ENCODE results near the gene PDE6B. TPM values are rescaled to one million over a fixed set of nuclear protein-coding genes. Genes with fewer than 3 reads are reported as not detected.

PDE6B gene
- total RNA-seq, 1 donor from 2014 or later: 4.8 TPM

DNA sequence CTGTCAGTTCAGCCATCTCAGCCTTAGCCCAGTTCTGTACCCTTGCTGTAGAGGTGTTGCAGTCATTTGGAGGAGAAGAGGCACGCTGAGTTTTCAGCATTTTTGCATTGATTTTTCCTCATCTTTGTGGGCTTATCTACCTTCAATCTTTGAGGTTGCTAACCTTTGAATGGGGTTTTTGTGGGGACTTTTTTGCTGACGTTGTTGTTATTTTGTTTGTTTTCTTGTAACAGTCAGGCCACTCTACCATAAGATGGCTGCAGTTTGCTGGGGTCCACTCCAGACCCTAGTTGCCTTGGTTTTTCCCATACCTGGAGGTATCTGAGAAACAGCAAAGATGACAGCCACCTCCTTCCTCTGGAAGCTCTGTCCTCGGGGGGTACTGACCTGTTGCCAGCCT, 26.4 kb upstream of the PDE6B start:
- DNase-seq (ENCODE audit: low spot score): no peak
- intact Hi-C loops (cut with DNase I): no loop called here

DNA sequence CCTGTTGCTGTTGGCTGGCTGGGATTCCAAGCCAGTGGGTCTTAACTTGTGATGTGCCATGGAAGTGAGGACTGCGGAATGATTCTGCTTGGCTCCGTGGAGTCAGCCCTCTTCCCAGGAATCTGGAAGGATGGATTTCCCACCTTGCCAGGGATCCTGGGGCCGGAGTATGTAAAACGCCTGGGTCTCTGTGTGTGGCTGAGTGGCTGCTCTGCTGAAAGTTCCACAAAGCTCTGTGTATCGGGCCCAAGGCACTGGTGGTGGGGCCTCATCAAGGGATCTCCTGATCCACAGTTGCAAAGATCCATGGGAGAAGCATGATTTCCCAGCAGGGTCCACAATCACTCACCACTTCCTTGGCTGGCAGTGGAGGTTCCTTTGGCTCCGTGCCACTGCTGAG, 25.2 kb upstream of the PDE6B start:
- DNase-seq (ENCODE audit: low spot score): no peak
- intact Hi-C loops (cut with DNase I): no loop called here

DNA sequence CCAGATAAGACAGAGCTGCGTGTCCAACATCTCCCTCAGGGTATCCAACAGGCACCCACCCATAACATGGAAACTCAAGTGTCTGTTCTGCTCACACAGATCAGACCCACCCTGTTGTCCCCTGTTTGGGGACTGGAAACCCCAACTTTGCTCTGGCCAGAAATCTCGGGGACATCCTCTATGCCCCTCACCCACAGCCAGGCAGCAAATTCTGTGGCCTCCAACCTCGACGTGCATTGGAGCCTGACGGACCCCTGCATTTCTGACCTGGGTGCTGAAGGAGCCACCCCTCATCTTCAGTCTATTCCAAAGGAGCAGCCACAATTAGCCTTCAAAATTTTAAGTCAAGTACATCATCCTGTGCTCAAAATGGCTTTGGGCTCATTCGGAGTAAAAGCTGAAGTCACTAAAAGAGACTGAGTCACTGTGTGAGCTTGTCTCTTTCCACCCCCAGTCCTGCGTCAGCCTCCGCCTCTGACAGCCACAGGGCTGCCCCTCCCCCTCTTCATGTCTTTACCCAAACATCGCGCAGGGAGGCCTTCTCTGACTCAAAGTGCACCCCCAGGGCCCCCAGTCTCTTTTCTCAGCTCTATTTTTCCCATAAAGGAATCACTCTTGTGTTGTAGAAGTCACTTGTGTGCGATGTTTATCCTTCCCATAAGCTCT, 24.4 kb upstream of the PDE6B start:
- DNase-seq (ENCODE audit: low spot score): no peak
- intact Hi-C loops (cut with DNase I): no loop called here

DNA sequence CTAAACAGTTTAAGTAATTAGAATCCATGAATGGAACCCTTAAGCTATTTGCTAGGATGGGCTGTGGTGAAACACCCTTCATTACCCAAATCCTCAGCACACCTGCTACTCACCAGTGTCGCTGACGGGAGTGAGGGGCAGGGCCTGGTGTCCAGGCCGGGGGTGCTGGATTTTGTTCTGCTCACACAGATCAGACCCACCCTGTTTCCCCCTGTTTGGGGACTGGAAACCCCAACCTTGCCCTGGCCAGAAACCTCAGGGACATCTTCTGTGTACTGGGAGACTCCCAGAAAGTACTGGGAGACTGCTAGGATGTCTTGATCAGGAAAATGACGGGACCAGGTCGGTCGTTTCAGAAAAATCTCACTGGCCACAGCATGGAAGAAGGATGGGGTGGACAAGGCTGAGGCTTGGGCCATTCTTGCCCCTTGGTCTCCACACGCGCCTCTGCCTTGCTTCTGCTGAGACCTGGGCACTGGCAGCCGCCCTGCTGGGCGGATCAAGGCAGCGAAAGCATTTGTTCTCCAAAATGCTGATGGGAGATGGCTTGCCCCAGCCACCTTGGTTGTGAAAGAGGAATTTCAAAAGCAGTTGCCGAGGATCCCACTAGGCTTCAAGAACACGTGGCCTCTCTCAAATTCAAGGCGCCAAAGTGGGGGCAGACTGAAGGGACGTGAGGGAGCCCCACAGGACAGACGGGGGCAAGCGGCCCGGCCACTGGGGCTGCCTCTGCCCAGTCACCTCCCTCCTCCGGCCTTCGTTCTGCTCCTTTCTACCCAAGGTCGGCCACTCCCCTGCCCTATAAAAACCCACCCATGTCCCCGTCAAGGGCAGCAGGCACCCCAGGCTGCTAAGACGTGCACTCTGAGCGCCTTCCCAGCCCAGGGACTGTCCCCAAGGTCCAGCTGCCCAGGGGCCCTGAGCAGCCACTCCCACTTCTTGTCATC, 23.5 kb upstream of the PDE6B start:
- intact Hi-C loops (cut with DNase I): no loop called here
- DNase-seq (ENCODE audit: low spot score): no peak

DNA sequence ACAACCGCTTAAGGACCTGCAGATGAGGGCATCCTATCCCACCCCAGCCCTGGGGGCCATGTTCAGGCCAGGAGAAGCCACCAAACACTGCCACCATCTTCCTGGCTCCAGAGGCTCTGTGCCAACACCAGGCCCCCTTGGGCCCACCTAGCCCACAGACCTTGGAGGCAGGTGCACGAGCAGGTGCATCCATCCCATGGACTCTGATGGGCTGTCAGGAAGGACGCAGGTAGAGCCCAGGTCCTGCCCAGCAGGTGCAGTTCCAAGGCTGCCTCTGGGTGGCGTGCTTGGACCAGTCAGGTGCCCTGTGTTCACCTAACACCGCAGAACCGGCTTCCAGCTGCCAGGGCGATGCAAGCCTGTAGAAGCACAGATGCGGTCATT, 22.8 kb upstream of the PDE6B start:
- intact Hi-C loops (cut with DNase I): no loop called here
- DNase-seq (ENCODE audit: low spot score): no peak

DNA sequence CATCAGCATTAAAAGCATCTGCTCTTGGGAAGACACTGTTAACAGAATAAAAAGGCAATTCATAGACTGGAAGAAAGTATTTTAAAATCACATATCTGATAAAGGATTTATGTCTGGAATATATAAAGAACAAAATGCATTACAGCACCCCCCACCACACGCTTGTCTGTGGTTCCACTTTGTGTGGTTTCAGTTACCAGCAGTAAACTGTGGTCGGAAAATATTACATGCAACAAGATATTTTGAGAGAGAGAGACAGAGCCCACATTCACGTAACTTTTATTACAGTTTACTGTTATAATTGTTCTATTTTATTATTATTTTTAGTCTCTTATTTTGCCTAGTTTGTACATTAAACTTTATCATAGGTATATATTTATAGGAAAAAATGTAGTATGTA, 21.2 kb upstream of the PDE6B start:
- intact Hi-C loops (cut with DNase I): no loop called here

DNA sequence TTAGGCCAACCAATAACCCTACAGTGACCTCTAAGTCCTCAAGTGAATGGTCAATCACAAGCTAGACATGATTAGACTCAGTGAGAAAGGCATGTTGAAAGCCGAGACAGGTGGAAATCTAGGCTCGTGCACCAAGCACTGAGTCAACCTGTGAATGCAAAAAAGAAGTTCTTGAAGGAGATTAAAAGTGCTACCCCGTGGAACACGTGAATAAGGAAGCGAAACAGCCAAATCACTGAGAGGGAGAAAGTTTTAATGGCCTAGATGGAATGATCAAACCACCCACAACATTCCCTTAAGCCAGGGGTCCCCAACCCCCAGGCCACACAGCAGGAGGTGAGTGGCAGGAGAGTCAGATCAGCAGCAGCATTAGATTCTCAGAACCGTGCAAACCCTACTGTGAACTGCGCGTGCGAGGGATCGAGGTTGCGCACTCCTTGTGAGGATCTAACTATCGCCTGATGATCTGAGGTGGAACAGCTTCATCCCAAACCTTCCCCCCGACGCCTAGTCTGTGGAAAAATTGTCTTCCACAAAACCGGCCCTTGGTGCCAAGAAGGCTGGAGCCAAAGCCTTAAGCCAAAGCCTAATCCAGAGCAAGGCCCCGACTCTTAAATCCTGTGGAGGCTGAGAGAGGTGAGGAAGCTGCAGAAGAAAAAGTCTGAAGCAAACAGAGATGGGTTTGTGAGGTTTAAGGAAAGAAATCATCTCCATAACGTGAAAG, 19.5 kb upstream of the PDE6B start:
- no peak for DNase-seq (ENCODE audit: low spot score)
- intact Hi-C loops (cut with DNase I): no loop called here

More for the DNA sequence above, 21.2 kb upstream of the PDE6B start:
- no peak for DNase-seq (ENCODE audit: low spot score)

DNA sequence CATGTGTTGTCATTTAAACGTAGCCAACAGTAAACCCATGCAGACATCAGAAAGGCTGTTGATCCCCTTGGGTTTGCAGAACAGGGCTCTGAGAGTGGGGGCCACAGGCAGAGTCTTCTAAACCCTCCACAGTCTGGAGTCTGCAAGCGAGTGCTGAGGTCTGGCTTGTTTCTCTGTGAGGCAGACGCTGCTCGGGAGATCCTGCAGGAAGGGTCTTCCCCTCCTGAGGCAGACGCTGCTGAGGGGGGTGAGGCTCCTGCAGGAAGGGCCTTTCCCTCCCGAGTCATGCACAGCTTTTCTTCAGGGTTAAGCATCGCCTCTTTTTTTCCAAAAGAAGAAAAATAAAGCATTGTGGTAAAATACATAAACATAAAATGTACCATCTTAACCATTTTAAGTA, 17.1 kb upstream of the PDE6B start:
- peak; percentile 47 for DNase-seq (ENCODE audit: low spot score)
- intact Hi-C loops (cut with DNase I): no loop called here

DNA sequence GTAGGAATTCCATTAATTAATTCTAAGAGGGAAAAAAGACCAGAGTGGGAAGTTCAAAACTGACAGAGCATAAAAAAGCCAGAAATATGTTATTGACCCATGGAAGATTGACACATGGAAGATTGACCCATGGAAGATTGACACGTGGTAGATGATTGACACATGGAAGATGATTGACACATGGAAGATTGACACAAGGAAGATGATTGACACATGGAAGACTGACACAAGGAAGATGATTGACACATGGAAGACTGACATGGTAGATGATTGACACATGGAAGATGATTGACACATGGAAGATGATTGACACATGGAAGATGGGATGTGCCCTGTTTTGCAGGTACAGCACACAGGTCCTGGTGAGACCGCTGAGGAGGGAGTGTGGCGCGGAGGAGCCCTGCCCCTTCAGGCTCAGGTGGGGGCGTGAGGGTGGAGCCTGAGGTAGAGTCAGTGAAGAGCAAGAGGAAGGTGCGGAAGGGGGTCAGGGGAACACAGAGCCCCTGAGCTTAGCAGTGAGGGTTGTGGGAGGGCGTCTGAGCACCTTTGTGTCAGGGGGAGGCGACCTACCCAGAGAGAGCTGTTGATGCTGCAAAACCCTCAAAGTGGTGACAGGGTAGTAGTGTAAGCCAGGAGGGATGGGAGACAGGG, 15.8 kb upstream of the PDE6B start:
- peak; percentile 17 for DNase-seq (ENCODE audit: low spot score)
- intact Hi-C loops (cut with DNase I): no loop called here

DNA sequence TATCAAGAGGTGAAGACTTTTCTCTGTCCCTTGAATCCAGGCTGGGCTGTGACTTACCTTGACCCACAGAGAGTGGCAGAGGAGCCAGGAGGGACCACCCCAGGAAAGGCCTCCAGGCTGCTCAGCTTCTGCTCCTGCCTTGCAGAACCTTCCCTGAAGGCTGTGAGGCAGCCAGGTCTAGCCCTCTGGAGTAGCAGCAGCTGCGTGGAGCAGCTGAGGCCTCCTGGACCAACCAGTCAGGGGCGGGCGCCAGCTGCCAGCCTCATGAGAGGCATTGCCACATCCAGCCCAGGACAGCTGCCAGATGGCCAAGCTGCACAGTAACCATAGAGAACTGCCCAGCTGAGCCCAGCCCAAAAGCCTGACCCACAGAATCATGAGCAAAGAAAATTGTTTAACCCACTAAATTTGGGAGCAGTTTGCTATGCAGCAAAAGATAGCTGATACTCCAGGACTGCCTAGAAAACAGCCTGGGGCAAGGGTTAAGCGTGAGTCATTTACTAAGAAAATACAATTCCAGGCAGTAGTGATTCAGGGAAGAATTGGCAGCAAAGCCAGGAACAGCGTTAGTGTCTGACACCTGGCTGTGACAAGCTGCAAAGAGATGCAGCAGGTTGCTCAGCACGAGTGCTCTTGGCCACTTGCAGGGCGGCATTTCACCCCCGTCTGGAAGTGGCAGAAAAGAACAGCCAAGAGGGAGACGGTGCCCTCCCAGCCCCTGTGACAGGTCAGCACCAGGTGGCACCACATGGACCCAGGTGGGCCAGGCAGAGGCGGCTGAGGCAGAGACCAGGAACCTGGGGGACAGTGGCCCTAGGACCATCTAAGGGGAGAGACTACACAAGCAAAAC, 14.7 kb upstream of the PDE6B start:
- peak; percentile 58 for DNase-seq (ENCODE audit: low spot score)

DNA sequence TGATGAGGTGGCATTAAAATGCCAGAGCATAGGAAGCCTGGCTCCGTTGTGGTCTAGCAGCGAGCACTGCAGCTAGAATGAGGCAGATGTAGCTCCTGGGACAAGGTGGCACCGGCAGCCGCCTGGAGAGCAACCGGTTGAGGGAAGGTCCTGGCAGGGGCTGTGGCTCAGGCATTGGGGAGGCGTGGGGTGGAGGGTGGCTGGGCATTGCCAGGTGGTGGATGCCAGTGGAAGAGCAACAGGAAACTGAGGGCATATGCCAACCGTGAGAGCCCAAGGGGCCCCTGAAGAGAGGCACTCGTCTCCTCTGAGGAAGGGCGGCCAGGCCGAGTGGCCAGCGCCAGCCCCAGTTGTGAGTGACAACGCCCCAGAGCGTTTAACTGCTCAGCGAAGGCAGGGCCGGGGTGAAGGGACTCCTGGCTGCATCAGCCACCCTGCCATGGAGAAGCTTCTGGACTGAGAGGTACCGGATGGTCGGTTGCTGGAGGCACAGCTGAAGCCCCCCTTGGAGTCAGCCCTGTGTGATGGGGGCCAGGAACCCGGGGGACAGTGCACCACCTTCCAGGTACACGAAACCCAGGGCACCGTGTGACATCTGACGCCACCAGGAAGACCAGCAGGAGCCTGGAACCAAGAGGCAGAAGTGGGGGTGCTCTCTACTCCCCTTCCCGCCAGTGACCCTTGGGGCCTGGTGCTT, 13.2 kb upstream of the PDE6B start:
- DNase-seq (ENCODE audit: low spot score): peak; percentile 47
- intact Hi-C loops (cut with DNase I): no loop called here

More for the DNA sequence above, 14.7 kb upstream of the PDE6B start:
- intact Hi-C loops (cut with DNase I): no loop called here

DNA sequence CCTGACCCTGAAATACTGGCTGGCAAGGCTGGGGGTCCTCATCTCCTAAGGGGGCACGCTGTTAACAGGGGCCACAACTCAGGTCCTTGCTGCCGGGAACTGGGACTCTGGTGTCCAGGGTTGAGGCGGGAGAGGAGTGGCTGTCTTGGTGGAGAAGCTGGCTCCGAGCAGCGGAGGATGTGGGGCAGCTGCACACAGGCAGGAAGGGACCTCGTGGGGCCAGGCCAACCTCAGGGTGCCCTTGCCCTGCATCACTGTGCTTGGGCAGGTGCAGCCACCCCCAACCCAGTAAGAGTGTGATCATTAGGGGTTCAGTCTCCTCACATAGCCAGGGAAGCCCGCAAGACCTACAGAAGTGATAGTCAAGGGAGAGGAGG, 12.6 kb upstream of the PDE6B start:
- peak; percentile 59 for DNase-seq (ENCODE audit: low spot score)
- intact Hi-C loops (cut with DNase I): no loop called here

DNA sequence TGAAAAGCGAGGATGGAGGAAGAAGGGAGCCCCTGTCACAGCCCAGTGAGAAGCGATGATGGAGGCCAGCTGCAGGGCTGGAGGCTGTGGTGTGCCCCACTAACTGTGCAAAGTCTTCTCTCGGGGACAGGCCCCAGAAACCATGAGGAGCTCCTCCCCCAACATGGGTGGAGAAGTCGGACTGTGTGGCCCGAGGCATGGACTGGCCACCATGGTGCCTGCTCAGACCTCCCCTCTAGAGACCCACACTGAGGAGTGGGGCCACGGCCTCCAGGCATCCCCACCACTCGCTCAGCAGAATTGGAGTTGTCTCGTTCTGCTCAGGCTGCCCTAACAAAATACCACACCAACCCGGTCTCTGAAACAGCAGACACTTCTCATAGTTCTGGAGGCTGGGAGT, 12.2 kb upstream of the PDE6B start:
- peak; percentile 66 for DNase-seq (ENCODE audit: low spot score)
- intact Hi-C loops (cut with DNase I): no loop called here

DNA sequence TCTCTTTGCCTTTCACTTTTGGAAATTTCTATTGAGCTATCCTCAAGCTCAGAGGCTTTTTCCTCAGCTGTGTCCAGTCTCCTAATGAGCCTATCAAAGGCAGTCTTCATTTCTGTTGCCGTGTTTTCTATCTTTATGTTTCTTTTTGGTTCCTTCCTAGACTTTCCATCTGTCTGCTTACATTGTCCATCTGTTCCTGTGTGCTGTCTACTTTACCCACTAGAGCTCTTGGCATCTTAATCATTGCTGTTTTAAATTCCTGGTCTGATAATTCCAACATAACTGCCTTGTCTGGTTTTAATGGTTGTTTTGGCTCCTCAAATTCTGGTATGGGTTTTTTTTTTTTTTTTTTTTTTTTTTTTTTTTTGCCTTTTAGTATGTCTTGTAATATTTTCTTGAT, 9.3 kb upstream of the PDE6B start:
- intact Hi-C loops (cut with DNase I): no loop called here
- no peak for DNase-seq (ENCODE audit: low spot score)

DNA sequence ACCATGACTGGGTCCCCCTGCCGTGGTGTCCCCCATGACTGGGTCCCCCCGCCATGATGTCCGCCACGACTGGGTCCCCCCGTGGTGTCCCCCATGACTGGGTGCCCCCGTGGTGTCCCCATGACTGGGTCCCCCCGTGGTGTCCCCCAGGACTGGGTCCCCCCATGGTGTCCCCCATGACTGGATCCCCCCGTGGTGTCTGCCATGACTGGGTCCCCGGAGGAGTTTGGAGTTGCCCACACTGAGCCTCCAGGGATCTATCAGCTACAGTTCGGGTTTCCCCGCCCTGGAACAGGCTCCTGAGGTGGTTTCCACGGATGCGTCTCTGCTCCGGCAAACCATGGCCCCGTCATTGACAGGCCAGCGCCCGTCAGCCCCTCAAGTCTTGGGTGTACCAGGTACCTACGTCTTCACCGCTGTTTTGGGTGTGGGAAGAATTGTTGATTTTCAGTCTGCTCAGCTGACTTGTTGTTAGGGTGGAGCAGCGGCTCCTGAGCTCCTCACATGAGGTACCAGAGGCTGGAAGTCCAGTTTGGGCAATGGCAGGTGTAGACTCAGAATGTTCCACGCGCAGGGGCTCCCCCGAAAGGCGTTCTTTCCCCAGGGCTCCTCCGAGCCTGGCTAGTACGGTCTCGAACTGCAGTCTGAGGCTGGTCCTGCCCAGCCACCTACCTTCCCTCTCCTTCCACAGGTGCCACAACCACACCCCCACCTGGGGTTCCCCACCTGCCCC, 8.3 kb upstream of the PDE6B start:
- intact Hi-C loops (cut with DNase I): no loop called here
- peak; percentile 31 for DNase-seq (ENCODE audit: low spot score)

DNA sequence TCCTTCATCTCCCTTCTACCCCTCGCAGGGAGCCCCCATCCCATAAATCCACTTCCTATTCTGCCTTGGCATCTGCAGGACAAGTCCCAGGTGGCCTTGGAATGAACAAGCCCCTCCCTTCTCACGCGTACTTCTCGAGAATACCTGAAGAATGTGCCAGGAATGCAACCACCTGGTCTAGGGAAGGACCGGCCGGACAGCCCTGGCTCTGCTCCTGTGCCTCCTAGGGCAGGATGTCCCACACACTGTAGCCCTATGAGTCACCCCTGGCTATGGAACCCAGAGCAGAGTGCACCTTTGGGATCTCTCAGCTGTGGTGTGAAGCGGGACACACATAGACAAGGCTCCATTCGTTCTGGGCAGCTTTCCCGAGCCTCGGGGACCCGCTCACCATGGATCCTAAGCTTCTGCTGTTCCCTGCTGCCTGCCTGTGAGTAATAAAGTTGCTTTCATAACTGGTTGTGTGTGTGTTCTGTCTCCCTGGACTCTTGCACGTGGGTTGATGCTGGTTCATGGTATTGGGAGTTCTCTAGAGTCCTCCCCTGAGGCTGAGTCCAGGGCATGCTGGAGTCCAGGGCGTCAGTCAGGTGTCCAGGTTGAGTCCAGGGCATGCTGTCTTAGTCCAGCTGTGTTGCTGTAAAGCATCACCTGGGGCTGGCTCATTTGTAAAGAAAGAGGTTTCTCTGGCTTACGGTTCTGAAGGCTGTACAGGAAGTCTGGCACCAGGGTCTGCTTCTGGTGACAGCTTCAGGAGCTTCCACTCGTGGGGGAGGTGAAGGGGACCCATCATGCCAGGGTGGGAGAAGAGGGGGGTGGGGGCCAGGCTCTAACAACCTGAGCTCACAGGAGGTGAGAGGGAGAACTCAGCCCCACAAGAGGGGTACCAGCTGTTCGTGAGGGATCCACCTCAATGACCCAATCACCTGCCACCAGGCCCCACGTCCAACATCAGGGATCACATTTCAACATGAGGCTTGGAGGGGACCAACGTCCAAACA, 7.4 kb upstream of the PDE6B start:
- peak; percentile 43 for DNase-seq (ENCODE audit: low spot score)
- intact Hi-C loops (cut with DNase I): no loop called here

DNA sequence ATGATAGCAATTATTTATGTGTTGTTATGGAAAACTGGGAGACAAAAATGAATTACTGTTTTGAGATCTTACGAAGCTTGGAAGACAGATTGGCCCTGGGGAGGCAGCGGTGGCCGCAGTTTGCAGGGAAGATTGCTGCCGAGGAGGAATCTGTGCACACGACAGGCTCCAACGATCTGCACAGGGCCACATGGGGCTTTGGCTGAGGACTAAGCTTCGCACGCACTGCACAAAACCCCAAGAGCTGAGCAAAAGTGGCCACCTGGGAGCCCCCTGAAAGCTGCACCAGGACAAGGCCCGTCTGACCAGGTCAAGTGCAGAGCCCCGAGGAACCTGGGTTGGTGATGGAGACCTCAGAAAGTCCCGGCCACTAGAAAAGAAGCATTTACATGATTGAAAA, 5.2 kb upstream of the PDE6B start:
- intact Hi-C loops (cut with DNase I): no loop called here

More for the DNA sequence above, 5.2 kb upstream of the PDE6B start:
- peak; percentile 47 for DNase-seq (ENCODE audit: low spot score)
